ENCODE results near the gene TACC2. TPM values are rescaled to one million over a fixed set of nuclear protein-coding genes. Genes with fewer than 3 reads are reported as not detected.

Gene TACC2
- total RNA-seq, 1 experiment from 2014 or later: not detected

- Histone ChIP-seq H3K9ac (ENCODE audit: low read length) (no peak overlapping the region), H3K27me3 (ENCODE audit: low read length) (no peaks in the 10 kb centered on the region), H3K9me2 (replicated peaks; ENCODE audit: insufficient read depth, low read length) (no peaks in the 10 kb centered on the region), H4K20me1 (ENCODE audit: insufficient read depth, low read depth, low read length) (no peaks in the 10 kb centered on the region), H3K27ac (ENCODE audit: low read length) (no peak overlapping the region), H3K36me3 (ENCODE audit: insufficient read depth, low read length) (no peaks in the 10 kb centered on the region), H2AFZ (ENCODE audit: low read length) (no peak overlapping the region), H3K4me2 (ENCODE audit: low read depth, low read length, poor library complexity, severe bottlenecking) (no peak overlapping the region), H3K9me3 (ENCODE audit: low read length) (no peaks in the 10 kb centered on the region), H3K4me3 (ENCODE audit: low read length) (no peak overlapping the region), H3K4me1 (ENCODE audit: low read length) (no peaks in the 10 kb centered on the region), H3K79me2 (ENCODE audit: low read length) (no peaks in the 10 kb centered on the region)
- DNase-seq: no peak
Measured at GRCh38 chr10:122227754-122228153, 238.8 kb downstream of the TACC2 start.

- Histone ChIP-seq H3K4me1 (ENCODE audit: low read length) (no peaks in the 10 kb centered on the region), H4K20me1 (ENCODE audit: insufficient read depth, low read depth, low read length) (no peaks in the 10 kb centered on the region), H3K9me3 (ENCODE audit: low read length) (no peaks in the 10 kb centered on the region), H3K4me2 (ENCODE audit: low read depth, low read length, poor library complexity, severe bottlenecking) (no peak overlapping the region), H3K9ac (ENCODE audit: low read length) (no peak overlapping the region), H3K27me3 (ENCODE audit: low read length) (no peaks in the 10 kb centered on the region), H3K79me2 (ENCODE audit: low read length) (no peaks in the 10 kb centered on the region), H3K9me2 (replicated peaks; ENCODE audit: insufficient read depth, low read length) (no peaks in the 10 kb centered on the region), H2AFZ (ENCODE audit: low read length) (no peak overlapping the region), H3K27ac (ENCODE audit: low read length) (no peak overlapping the region), H3K36me3 (ENCODE audit: insufficient read depth, low read length) (no peaks in the 10 kb centered on the region), H3K4me3 (ENCODE audit: low read length) (no peak overlapping the region)
- no peak for DNase-seq
Measured at GRCh38 chr10:122229666-122230065, 240.7 kb downstream of the TACC2 start.

- no peaks in the 10 kb centered on the region for H3K4me1 ChIP-seq (ENCODE audit: low read length)
- no peak overlapping the region for H3K27ac ChIP-seq (ENCODE audit: low read length)
- no peak overlapping the region for H3K4me2 ChIP-seq (ENCODE audit: low read depth, low read length, poor library complexity, severe bottlenecking)
- H3K36me3 ChIP-seq (ENCODE audit: insufficient read depth, low read length): no peaks in the 10 kb centered on the region
- no peaks in the 10 kb centered on the region for H3K79me2 ChIP-seq (ENCODE audit: low read length)
- no peaks in the 10 kb centered on the region for H3K9me2 ChIP-seq (replicated peaks; ENCODE audit: insufficient read depth, low read length)
- H3K27me3 ChIP-seq (ENCODE audit: low read length): no peaks in the 10 kb centered on the region
- H3K4me3 ChIP-seq (ENCODE audit: low read length): no peak overlapping the region
- no peak overlapping the region for H2AFZ ChIP-seq (ENCODE audit: low read length)
- no peaks in the 10 kb centered on the region for H4K20me1 ChIP-seq (ENCODE audit: insufficient read depth, low read depth, low read length)
- no peaks in the 10 kb centered on the region for H3K9me3 ChIP-seq (ENCODE audit: low read length)
- no peak overlapping the region for H3K9ac ChIP-seq (ENCODE audit: low read length)
- DNase-seq: no peak
Measured at GRCh38 chr10:122230222-122230621, 241.3 kb downstream of the TACC2 start.

- H4K20me1 ChIP-seq (ENCODE audit: insufficient read depth, low read depth, low read length): no peaks in the 10 kb centered on the region
- no peaks in the 10 kb centered on the region for H3K9me2 ChIP-seq (replicated peaks; ENCODE audit: insufficient read depth, low read length)
- no peak overlapping the region for H3K4me3 ChIP-seq (ENCODE audit: low read length)
- no peaks in the 10 kb centered on the region for H3K27me3 ChIP-seq (ENCODE audit: low read length)
- no peak overlapping the region for H2AFZ ChIP-seq (ENCODE audit: low read length)
- no peak overlapping the region for H3K9ac ChIP-seq (ENCODE audit: low read length)
- no peak for DNase-seq
- no peaks in the 10 kb centered on the region for H3K36me3 ChIP-seq (ENCODE audit: insufficient read depth, low read length)
- no peaks in the 10 kb centered on the region for H3K79me2 ChIP-seq (ENCODE audit: low read length)
- H3K4me2 ChIP-seq (ENCODE audit: low read depth, low read length, poor library complexity, severe bottlenecking): no peak overlapping the region
- H3K27ac ChIP-seq (ENCODE audit: low read length): no peak overlapping the region
- H3K4me1 ChIP-seq (ENCODE audit: low read length): no peaks in the 10 kb centered on the region
- no peaks in the 10 kb centered on the region for H3K9me3 ChIP-seq (ENCODE audit: low read length)
Measured at GRCh38 chr10:122232769-122233168, 243.8 kb downstream of the TACC2 start.

GRCh38 chr10:122233857-122234348 lies 244.9 kb downstream of the TACC2 start:
- Histone ChIP-seq H3K4me1 (ENCODE audit: low read length) (no peaks in the 10 kb centered on the region), H3K9me3 (ENCODE audit: low read length) (no peaks in the 10 kb centered on the region), H3K9me2 (replicated peaks; ENCODE audit: insufficient read depth, low read length) (no peaks in the 10 kb centered on the region), H3K79me2 (ENCODE audit: low read length) (no peaks in the 10 kb centered on the region), H3K27me3 (ENCODE audit: low read length) (no peaks in the 10 kb centered on the region), H4K20me1 (ENCODE audit: insufficient read depth, low read depth, low read length) (no peaks in the 10 kb centered on the region), H2AFZ (ENCODE audit: low read length) (no peak overlapping the region), H3K36me3 (ENCODE audit: insufficient read depth, low read length) (no peaks in the 10 kb centered on the region), H3K9ac (ENCODE audit: low read length) (no peak overlapping the region), H3K27ac (ENCODE audit: low read length) (no peak overlapping the region), H3K4me3 (ENCODE audit: low read length) (no peak overlapping the region), H3K4me2 (ENCODE audit: low read depth, low read length, poor library complexity, severe bottlenecking) (no peak overlapping the region)
- DNase-seq: no peak

- H3K27ac ChIP-seq (ENCODE audit: low read length): no peak overlapping the region
- no peaks in the 10 kb centered on the region for H3K36me3 ChIP-seq (ENCODE audit: insufficient read depth, low read length)
- H3K9ac ChIP-seq (ENCODE audit: low read length): no peak overlapping the region
- no peak overlapping the region for H3K4me3 ChIP-seq (ENCODE audit: low read length)
- no peaks in the 10 kb centered on the region for H3K4me1 ChIP-seq (ENCODE audit: low read length)
- no peaks in the 10 kb centered on the region for H4K20me1 ChIP-seq (ENCODE audit: insufficient read depth, low read depth, low read length)
- H3K27me3 ChIP-seq (ENCODE audit: low read length): no peaks in the 10 kb centered on the region
- H3K79me2 ChIP-seq (ENCODE audit: low read length): no peaks in the 10 kb centered on the region
- no peak overlapping the region for H3K4me2 ChIP-seq (ENCODE audit: low read depth, low read length, poor library complexity, severe bottlenecking)
- H2AFZ ChIP-seq (ENCODE audit: low read length): no peak overlapping the region
- no peak for DNase-seq
- no peaks in the 10 kb centered on the region for H3K9me3 ChIP-seq (ENCODE audit: low read length)
- no peaks in the 10 kb centered on the region for H3K9me2 ChIP-seq (replicated peaks; ENCODE audit: insufficient read depth, low read length)
Measured at GRCh38 chr10:122234416-122234815, 245.5 kb downstream of the TACC2 start.

GRCh38 chr10:122236690-122237306 lies 247.8 kb downstream of the TACC2 start:
- no peak overlapping the region for H3K9ac ChIP-seq (ENCODE audit: low read length)
- H3K27ac ChIP-seq (ENCODE audit: low read length): no peak overlapping the region
- H3K4me1 ChIP-seq (ENCODE audit: low read length): no peaks in the 10 kb centered on the region
- H3K36me3 ChIP-seq (ENCODE audit: insufficient read depth, low read length): no peaks in the 10 kb centered on the region
- no peaks in the 10 kb centered on the region for H3K9me3 ChIP-seq (ENCODE audit: low read length)
- no peak overlapping the region for H3K4me3 ChIP-seq (ENCODE audit: low read length)
- no peak for DNase-seq
- H4K20me1 ChIP-seq (ENCODE audit: insufficient read depth, low read depth, low read length): no peaks in the 10 kb centered on the region
- no peak overlapping the region for H2AFZ ChIP-seq (ENCODE audit: low read length)
- no peak overlapping the region for H3K4me2 ChIP-seq (ENCODE audit: low read depth, low read length, poor library complexity, severe bottlenecking)
- H3K9me2 ChIP-seq (replicated peaks; ENCODE audit: insufficient read depth, low read length): no peaks in the 10 kb centered on the region
- no peaks in the 10 kb centered on the region for H3K27me3 ChIP-seq (ENCODE audit: low read length)
- H3K79me2 ChIP-seq (ENCODE audit: low read length): no peaks in the 10 kb centered on the region

GRCh38 chr10:122237331-122237990 lies 248.5 kb downstream of the TACC2 start:
- Histone ChIP-seq H3K4me3 (ENCODE audit: low read length) (no peak overlapping the region), H3K79me2 (ENCODE audit: low read length) (no peaks in the 10 kb centered on the region), H3K36me3 (ENCODE audit: insufficient read depth, low read length) (no peaks in the 10 kb centered on the region), H3K27ac (ENCODE audit: low read length) (no peak overlapping the region), H3K4me2 (ENCODE audit: low read depth, low read length, poor library complexity, severe bottlenecking) (no peak overlapping the region), H4K20me1 (ENCODE audit: insufficient read depth, low read depth, low read length) (no peaks in the 10 kb centered on the region), H2AFZ (ENCODE audit: low read length) (no peak overlapping the region), H3K4me1 (ENCODE audit: low read length) (no peaks in the 10 kb centered on the region), H3K27me3 (ENCODE audit: low read length) (no peaks in the 10 kb centered on the region), H3K9ac (ENCODE audit: low read length) (no peak overlapping the region), H3K9me2 (replicated peaks; ENCODE audit: insufficient read depth, low read length) (no peaks in the 10 kb centered on the region), H3K9me3 (ENCODE audit: low read length) (no peaks in the 10 kb centered on the region)
- no peak for DNase-seq
